Muscle of arm (tissue), 12 donors: ENCODE data around the gene HEXIM2. TPM values are rescaled to one million over a fixed set of nuclear protein-coding genes. Genes with fewer than 3 reads are reported as not detected.
A peak's percentile ranks its signal among the peaks of the same experiment; 100 is the strongest.

Source experiments
- DNase-seq: peaks from one replicate; pipeline ENCODE4 v3.0.0-alpha.2; 2013
- polyA plus RNA-seq, 12 donors: library from polyadenylated mRNA; unstranded; fragments of 120-200 nt; gene quantifications; one replicate each; pipeline ENCODE4 v1.2.1, GENCODE V29; 2013; ENCODE audit not compliant: insufficient read length in 12 of 12

HEXIM2 gene
- polyA plus RNA-seq, 12 donors, result 4.5 to 9.1 (median 6.3) TPM; not detected in 2

GRCh38 chr17:45127207-45127547 lies 34.5 kb upstream of the HEXIM2 start:
- no peak for DNase-seq

DNA sequence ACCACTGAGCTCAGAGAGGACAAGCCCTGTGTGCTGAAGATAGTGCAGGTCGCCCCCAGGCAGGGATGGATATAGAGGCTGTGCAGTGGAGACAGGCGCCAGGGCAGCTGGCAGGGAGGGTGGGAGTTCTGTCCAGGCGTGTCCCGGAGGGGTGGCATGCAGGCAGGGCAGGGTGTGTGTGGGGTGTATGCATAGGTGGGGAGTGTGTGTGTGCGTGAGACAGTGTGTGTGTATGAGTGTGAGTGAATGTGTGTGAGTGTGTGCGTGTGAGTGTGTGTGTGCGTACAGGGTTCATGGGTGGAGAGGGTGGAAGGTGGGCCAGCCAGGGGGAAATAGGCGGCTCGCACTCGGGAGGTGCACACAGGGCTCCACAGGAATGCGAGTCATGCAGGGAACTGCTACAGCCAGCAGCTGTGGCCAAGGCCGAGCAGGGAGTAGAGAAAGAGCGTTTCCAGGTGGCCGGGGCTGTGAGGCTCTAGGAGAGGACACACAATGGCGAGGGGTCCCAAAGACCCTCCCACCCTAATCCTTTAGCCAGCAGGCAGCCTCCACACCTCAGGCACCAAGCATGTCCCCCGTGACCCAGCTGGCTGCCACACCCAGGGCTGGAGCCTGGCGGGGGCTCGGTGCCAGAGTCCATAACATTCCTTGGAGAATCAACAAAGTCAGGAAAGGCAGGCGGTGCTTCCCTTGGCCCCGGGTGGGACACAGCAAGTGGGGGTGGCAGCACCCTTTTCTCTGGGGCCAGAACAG lies 34.0 kb upstream of the HEXIM2 start:
- DNase-seq, result no peak

DNA sequence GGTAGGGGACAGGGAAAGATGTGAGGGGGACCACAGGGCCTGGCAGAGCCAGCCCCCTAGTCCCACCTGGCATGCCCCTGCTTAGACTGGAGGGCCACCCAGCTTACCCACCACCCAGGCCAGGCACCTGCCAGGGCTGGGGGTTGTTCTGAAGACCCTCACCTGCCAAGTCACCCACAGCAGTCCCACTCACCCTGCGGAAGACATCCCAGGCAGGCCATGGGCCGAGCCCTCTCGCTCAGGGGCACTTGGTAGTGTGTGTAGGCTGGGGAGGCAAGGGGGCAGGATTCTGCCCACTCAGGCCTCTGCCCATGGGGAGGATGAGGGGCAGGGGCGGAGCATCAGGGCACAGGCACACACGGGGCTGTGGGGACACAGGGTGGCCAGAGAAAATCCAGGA lies 33.3 kb upstream of the HEXIM2 start:
- no peak for DNase-seq

DNA sequence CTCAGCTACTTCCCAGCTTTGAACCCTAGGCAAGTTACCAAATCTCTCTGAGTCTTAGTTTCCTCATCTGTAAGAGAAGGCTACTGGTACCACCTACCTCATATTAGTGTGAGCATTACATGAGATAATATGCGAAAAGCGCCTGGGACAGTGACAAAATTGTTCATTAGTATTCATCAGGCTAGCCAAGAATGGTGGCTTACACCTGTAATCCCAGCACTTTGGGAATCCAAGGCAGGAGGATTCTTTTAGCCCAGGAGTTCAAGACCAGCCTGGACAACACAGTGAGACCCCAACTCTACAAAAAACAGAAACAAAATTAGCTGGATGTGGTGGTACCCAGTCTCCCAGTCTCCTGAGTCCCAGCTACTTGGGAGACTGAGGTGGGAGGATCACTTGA lies 32.7 kb upstream of the HEXIM2 start:
- DNase-seq, result no peak

- no peak for DNase-seq
Measured at GRCh38 chr17:45129426-45129939, 32.2 kb upstream of the HEXIM2 start.

DNA sequence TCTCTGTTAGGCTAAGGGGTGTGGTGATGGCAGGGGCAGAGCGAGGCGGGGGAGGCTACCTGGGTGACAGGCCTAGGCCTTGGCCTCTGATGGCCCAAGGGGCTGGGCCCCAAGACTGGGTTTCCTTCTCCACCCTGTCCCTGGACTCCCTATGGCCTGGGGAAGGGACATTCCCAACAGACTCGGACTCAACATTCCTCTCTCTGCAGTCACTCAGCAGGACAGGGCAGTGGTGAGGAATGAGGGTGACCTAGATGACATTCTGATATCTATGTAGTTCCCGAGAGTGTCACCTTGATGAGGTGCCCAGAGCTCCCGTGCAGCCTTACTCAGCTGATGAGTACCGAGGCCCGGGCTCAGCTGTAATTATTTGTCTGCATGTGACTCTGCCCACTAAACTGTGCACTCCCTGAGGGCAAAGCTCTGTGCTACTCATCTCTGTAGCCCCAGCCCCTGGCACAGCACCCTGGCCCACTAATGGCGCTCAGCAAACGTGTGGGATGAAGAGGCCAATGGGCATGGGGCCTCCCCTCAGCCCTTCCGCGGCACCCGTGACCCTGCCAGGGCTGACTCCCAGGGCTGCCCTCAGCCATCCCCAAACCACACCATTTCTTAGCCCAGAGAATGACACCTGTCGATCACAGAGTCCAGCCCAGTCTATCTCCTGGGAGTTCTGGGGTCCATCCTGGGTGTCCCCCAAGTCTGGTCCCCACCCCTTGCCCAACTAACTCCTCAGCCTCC lies 31.6 kb upstream of the HEXIM2 start:
- no peak for DNase-seq

DNA sequence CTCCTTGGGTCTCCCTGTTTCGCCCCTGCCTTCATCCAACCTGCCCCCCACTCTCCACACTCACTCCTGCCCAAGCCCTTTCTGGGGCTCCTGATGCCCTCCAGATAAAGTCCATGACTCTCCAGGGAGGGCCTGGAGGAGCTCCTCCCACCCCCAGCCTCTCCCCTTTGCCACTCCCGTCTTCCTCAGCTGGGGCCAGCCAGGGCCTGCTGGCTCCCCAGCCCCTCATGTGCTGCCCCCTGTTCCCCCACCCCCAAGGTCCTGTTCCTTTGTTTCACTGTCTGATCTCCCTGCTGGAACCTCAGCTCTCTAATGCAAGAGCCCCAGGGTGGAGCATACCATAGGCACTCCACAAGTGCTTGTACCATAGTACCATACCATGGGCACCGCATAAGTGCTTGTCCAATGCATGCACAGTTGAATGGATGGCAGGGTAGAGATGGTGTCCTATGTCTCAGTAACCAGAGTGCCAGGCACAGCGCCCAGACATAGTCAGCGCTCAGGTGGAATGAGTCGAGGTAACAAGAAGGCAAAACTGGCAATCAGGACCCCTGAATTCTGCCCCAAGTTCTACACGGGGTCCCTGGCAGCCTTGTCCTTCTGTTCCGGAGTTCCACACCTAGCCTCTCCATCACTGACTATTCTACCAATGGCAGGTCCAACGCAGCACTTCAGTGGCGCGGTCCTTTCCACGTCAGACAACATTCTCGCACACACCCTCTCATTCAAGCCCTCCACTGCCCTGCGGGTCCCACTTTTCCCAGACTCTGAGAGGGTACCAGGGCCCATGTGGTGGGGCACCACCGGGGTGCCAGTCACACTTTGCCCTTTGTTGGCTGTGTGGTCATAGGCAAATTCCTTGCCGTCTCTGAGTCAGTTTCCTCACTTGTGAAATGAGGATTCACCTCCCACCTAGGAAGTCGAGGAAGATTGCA lies 30.7 kb upstream of the HEXIM2 start:
- DNase-seq, result no peak

DNA sequence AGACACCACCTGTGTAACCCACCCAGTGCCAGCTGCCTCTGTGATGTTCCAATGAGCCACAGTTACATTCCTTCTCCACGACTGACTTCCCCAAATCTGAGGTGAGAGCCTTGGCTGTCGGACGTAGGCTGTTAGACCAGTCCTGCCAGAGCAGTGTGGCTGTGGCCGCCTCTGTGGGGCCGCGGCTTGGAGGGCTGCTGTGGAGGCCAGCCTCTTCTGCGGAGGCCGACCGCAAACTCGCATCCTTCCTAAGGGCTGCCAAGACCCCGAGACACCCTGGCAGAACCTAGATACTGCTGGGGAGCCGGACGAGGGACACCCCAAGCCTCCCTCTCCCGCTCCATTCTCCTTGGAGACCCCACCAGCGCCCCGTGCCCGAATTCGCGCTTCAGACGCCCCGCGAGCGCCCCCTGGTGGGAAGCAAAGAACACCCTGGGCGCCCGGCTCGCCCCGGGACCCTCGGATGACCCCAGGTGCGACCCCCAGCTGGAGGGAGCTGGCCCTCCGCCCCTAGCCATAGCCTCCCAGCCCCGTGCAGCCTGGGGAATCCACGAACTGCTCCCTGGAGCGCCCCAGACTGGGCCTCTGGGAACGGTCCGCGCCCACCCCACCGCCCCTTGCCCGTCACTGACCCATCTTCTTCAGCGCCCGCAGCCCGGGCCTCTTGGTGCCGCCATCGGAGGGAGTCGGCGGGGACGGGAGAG lies 29.9 kb upstream of the HEXIM2 start:
- no peak for DNase-seq

DNA sequence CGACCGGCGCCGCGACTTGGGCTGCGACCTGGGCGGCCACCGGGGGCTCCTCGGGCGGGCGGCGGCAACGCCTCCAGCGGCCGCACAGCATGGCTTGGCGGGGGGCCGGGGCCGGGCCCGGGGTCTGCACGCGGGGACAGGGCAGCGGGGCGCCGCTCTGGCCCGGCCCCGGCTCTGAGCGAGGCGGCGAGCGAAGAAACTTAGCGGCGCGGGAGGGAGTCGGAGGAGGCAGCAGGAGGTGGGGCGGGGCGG lies 29.4 kb upstream of the HEXIM2 start, which contains the start of gene PLCD3:
Gene PLCD3 (minus strand): TSS at position 196 of the 252 bp plus-strand sequence. CDS start 105 bp downstream, at position 91.
- DNase-seq, result no peak

DNA sequence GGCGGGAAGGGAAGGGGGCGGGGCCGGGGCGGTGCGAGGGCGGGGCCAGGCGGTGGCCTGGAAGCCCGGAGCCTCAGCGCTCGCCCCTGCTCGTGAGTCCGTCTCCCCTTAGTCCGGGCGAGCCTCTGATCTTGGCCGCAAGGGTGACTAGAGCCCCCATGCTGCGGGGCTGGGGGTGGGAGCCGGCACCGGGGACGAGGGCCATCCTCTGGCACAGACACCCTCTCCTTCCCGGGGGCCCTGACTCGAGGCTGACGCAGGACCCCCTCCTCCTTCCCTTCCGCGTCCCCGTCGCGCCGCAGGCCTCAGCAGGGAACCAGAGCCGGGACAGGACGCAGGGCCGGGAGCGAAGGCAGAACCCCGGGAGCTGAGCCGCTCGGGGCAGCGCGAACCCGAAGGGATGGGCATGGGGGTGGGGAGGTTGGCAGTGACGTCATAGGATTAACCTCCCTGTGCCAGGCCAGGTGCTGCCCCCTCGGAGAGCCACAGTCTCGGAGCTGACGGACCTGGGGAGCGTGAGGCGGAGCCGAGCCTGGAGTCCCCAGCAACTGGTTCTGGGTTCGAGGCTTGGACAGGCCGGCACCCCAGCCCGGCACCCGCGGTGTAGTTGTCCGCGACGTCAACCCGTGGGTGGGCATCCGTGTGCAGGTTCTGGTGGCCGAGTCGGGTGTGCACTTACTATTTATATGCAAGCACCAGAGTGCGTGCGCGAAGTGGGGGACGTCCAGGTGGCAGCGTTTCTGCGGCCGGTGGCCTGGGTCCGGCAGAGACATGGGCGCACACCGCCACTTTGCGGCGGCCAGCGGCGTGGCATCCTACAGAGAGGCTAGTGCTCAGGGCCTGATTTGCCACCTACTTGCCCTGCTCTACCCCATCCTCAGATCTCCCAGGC lies 28.9 kb upstream of the HEXIM2 start:
- peak; percentile 75 for DNase-seq

DNA sequence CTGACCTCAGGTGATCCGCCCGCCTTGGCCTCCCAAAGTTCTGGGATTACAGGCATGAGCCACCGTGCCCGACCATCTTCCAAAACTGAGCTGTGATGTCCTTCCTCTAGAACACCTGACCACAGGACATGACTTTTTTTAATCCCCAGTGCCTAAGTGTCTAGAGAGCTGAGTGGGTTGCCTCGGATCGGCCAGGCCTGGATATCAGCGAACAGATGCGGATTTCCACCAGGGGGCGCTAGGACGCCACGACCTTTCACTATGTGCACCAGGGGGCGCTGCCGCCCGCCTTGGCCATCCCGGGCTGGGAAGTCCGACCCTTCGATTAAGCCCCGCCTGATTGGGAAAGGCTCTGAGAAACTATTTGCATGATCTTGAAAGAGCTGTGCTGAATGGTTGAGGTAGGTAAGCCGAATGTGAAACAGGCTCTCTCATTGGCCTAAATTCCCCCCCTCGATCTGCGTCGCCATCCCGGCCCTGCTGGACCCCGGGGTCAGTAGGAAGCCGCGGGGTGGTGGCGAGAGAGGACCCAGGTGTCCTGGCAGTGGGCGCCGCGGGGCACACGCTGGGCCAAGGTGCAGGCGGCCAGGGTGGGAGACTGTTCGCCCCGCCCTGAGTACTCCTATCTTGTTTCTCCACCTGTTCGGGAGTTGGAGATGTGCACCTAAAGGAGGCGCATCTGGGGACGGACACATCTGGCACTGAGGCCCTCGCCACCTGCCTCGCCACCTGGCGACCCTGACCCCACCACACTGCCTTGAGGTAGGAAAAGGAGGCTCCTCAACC lies 26.3 kb upstream of the HEXIM2 start, which contains the start of gene ACBD4:
Gene ACBD4 (plus strand): TSS at position 496 of the 786 bp plus-strand sequence. CDS start 458 bp downstream, outside the sequence.
- DNase-seq, result peak; percentile 98

GRCh38 chr17:45135978-45136791 lies 25.5 kb upstream of the HEXIM2 start:
- DNase-seq, result no peak

- DNase-seq, result no peak
Measured at GRCh38 chr17:45136846-45137560, 24.7 kb upstream of the HEXIM2 start.

- no peak for DNase-seq
Measured at GRCh38 chr17:45137561-45138305, 23.9 kb upstream of the HEXIM2 start.

GRCh38 chr17:45138911-45139532 lies 22.7 kb upstream of the HEXIM2 start:
- DNase-seq, result no peak

DNA sequence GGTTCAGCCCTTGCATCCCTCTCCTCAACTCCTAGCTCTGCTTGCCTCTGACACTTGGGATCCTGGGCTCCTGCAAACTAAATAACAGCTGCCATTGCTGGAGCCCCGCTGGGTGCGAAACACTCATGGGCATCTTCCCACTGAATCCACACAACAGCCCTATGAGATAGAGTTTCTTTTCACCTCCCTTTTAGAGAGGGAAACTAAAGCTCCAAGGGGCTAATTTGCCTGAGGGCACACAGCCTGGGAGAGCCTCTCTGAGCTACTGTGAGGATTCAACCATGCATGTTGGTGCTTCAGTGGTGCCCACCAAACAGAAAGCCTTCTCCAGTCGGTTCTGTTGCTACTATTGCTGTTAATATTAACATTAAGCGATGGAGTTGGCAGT lies 22.1 kb upstream of the HEXIM2 start:
- DNase-seq, result no peak
